ENCODE results near the gene DIP2B.

DNA sequence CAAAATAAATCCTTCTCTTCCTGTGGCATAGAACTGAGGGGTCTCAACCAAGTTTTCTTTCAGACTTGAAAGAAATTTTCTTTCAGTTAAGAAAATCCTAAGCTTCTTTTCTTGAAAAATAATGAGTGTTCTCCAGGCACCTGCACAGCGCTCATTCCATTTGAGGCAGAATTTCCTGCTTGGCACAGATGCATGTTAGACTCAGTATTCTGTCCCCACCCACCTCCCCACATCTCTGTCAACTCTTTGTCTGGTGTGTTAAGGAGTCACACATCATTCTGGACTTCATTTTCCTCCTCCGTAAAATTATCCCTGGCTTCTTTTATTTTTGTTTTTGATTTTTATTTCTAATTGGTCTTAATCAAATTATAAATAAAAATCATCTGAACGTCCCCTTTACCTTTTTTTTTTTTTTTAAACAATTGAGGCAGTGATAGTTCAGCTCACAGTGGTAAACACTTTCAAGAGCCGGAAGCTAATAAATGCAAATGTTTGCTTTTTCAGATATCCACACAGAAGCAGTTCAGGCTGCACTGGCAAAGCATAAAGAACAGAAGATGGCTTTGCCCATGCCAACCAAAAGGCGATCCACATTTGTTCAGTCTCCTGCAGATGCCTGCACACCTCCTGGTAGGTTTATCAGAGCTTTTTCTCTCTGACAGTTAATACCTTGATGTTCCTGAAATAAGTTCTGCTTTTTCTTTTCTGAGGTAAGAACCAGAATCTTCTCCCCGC, 155.1 kb downstream of the DIP2B start:
- no peak for TF ChIP-seq CTCF (conservative IDR thresholded peaks at IDR 0.05)
- TF ChIP-seq EZH2 (IDR thresholded peaks at IDR 0.05; ENCODE audit: low read depth) = no peak

All from PC-9 (cell line).